NCI-H2227 (cell line): Measurements from ENCODE around the gene KRTAP10-3.

Source experiments
- DNase-seq: peaks from one replicate; lab custom pipeline; 2025; ENCODE audit not compliant: unreplicated experiment; lab: John Stamatoyannopoulos, UW

KRTAP10-3 gene

GRCh38 chr21:44519346-44520325, 39.0 kb downstream of the KRTAP10-3 start:
- DNase-seq = no peak

GRCh38 chr21:44518686-44519085, 39.9 kb downstream of the KRTAP10-3 start:
- DNase-seq = no peak

- peak; percentile 99 for DNase-seq
Observed at GRCh38 chr21:44517175-44517899, 41.3 kb downstream of the KRTAP10-3 start.

- no peak for DNase-seq
Observed at GRCh38 chr21:44516828-44517174, 41.8 kb downstream of the KRTAP10-3 start.

- no peak for DNase-seq
Observed at GRCh38 chr21:44516342-44516741, 42.3 kb downstream of the KRTAP10-3 start.

- DNase-seq = no peak
Observed at GRCh38 chr21:44515359-44516165, 43.0 kb downstream of the KRTAP10-3 start.

- no peak for DNase-seq
Observed at GRCh38 chr21:44514746-44515358, 43.7 kb downstream of the KRTAP10-3 start.

GRCh38 chr21:44514218-44514520, 44.4 kb downstream of the KRTAP10-3 start:
- DNase-seq = no peak

GRCh38 chr21:44513389-44514217, 45.0 kb downstream of the KRTAP10-3 start:
- DNase-seq = no peak

- DNase-seq = no peak
Observed at GRCh38 chr21:44512496-44513388, 45.9 kb downstream of the KRTAP10-3 start.

GRCh38 chr21:44511938-44512275, 46.7 kb downstream of the KRTAP10-3 start:
- DNase-seq = no peak

GRCh38 chr21:44511219-44511937, 47.2 kb downstream of the KRTAP10-3 start:
- DNase-seq = no peak

- peak; percentile 69 for DNase-seq
Observed at GRCh38 chr21:44510508-44511218, 47.9 kb downstream of the KRTAP10-3 start.

GRCh38 chr21:44510109-44510507, 48.5 kb downstream of the KRTAP10-3 start:
- DNase-seq = no peak

- no peak for DNase-seq
Observed at GRCh38 chr21:44509539-44509938, 49.1 kb downstream of the KRTAP10-3 start.

GRCh38 chr21:44508711-44509445, 49.7 kb downstream of the KRTAP10-3 start:
- no peak for DNase-seq

GRCh38 chr21:44508426-44508710, 50.2 kb downstream of the KRTAP10-3 start:
- no peak for DNase-seq
